Right lobe of liver (tissue), 4 donors: ENCODE data around the gene CCDC38.

Experiments used
- POLR2A ChIP-seq: fragments of 450-650 bp; IDR thresholded peaks from one replicate; pipeline ENCODE4 v1.6.1; 2017; ENCODE audit warnings: antibody characterized with exemption, mild to moderate bottlenecking
- TF ChIP-seq, protein P1 (sequence below), 4 donors: fragments of 200-600 bp in 3 of 4; fragments of 450-650 bp in 1 of 4; IDR thresholded peaks; one replicate each; pipeline versions ENCODE4 v1.5.1 to v1.8.0; 2016 to 2022; ENCODE audit warnings: antibody characterized with exemption in 4 of 4, mild to moderate bottlenecking in 2 of 4
- donor health status: DM: no; HTN: no; CAD: no.
- donor health status: DM: no; HTN: no; CAD: no.
- donor health status: DM: no; HTN: yes; CAD: no.

DNA sequence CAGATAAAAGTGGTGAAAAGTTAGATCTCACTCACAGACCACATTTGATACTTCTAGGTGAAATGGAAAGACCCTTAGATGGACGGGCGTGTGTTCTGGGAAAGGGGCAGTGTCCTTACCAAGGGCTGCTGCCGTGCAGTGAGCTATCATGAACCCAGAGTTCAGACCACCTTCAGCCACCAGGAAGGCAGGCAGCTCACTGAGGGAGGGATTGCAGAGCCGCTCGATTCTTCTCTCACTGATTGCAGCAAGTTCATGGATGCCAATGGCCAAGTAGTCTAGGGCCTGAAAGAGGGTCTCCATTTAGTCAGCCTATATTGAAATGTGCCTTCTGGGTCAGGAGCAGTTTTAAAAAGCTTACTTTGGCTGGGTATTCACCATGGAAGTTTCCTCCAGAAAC lies 38.0 kb upstream of the CCDC38 start:
- TF ChIP-seq, protein P1, sequence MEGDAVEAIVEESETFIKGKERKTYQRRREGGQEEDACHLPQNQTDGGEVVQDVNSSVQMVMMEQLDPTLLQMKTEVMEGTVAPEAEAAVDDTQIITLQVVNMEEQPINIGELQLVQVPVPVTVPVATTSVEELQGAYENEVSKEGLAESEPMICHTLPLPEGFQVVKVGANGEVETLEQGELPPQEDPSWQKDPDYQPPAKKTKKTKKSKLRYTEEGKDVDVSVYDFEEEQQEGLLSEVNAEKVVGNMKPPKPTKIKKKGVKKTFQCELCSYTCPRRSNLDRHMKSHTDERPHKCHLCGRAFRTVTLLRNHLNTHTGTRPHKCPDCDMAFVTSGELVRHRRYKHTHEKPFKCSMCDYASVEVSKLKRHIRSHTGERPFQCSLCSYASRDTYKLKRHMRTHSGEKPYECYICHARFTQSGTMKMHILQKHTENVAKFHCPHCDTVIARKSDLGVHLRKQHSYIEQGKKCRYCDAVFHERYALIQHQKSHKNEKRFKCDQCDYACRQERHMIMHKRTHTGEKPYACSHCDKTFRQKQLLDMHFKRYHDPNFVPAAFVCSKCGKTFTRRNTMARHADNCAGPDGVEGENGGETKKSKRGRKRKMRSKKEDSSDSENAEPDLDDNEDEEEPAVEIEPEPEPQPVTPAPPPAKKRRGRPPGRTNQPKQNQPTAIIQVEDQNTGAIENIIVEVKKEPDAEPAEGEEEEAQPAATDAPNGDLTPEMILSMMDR (IDR thresholded peaks at IDR 0.05) = no peak
- no peak for TF ChIP-seq POLR2A
